Activated naive CD8-positive, alpha-beta T cell (primary cell): ENCODE data around the gene SNAPC2.

Source experiments
- H3K27ac Mint-ChIP-seq: one replicate; pipeline ENCODE4 v1.8.0; 2021; ENCODE audit warnings: mixed read lengths
- H3K27me3 Mint-ChIP-seq: one replicate; pipeline ENCODE4 v1.8.0; 2021; ENCODE audit warnings: mixed read lengths
- H3K36me3 Mint-ChIP-seq: one replicate; pipeline ENCODE4 v1.8.0; 2021; ENCODE audit warnings: mixed read lengths
- H3K4me1 Mint-ChIP-seq: one replicate; pipeline ENCODE4 v1.8.0; 2021; ENCODE audit warnings: low read depth, mixed read lengths
- H3K4me3 Mint-ChIP-seq: one replicate; pipeline ENCODE4 v1.8.0; 2021; ENCODE audit warnings: mild to moderate bottlenecking, mixed read lengths
- H3K9me3 Mint-ChIP-seq: one replicate; pipeline ENCODE4 v1.8.0; 2021; ENCODE audit warnings: low read depth, mixed read lengths

Gene SNAPC2

DNA sequence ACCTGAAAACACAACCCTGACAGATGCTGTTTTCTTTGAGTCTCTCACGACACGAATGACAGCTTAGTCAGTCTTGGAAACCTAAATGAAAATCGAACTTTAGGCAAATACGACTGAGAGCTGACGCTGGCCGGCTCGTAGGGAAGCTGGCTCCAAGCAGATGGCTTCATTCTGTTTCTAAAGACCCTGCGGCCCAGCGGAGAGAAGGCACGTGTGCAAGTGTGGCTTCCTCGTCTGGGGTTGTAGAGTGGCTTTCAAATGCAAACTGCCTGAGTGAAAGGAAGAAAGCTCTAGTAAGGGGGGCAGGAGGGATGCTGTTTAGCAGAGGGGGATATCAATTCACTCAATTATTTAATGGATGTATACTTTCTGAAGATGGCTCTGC is 49.4 kb downstream of the SNAPC2 start:
- Mint-ChIP-seq H3K36me3 (no peaks in the 10 kb centered on the region), H3K4me3 (no peak overlapping the region), H3K27ac (no peak overlapping the region), H3K4me1 (no peaks in the 10 kb centered on the region), H3K9me3 (no peaks in the 10 kb centered on the region), H3K27me3 (no peaks in the 10 kb centered on the region)

GRCh38 chr19:7970716-7971448 is 50.7 kb downstream of the SNAPC2 start:
- H3K27ac Mint-ChIP-seq = no peak overlapping the region
- no peaks in the 10 kb centered on the region for H3K36me3 Mint-ChIP-seq
- H3K4me1 Mint-ChIP-seq = no peaks in the 10 kb centered on the region
- H3K9me3 Mint-ChIP-seq = no peaks in the 10 kb centered on the region
- H3K27me3 Mint-ChIP-seq = no peaks in the 10 kb centered on the region
- no peak overlapping the region for H3K4me3 Mint-ChIP-seq

DNA sequence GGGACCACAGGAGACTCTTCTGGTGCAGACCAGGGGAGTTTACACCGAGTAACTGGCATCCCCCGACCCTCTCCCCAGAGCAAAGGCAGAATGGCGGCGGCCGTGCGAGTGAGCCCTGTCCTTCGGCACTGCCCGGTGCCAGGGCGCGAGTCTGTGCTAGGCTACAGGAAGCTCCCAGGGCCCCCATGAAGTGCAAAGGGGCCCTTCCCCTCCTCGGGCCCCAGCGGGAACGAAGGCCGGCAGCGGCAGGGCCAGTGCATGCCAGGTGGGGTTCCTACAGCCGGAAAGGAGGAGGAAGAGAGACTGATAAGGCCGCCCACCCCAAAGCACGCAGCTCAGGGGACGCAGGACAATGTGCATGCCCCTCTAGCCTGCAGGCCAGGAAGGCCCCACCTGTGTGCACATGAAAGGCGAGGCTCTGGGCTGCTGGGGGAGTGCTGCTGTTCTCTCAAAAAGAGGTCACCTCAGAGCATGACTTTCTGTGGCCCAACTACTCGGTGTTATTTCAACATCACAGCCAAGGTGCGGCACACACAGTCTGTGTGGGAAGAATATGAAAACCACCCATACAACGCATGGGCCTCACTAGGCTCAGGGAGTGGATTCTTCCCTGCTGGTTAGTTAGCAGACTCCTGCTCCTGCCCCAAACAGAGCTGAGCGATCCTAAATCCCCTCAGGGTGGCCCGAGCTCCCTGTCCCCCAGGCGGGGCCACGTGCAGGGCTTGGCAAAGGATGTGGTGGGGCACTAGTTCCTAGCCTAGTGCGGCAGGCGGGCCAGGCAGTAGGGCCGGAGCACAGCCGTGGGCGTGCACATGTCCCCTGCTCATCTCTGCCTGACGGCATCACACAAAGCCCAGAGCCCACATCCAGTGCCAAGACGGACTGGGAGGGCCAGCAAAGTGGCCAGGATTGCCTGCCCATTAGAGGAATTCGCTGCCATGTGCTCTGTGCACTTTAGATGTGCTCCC is 51.7 kb downstream of the SNAPC2 start:
- Mint-ChIP-seq H3K36me3 (no peaks in the 10 kb centered on the region), H3K4me3 (no peak overlapping the region), H3K4me1 (no peaks in the 10 kb centered on the region), H3K27ac (no peak overlapping the region), H3K27me3 (no peaks in the 10 kb centered on the region), H3K9me3 (no peaks in the 10 kb centered on the region)
